IPS-NIHi7 (cell line): ENCODE results near the gene GPT2.
A peak's percentile ranks its signal among the peaks of the same experiment; 100 is the strongest.

Experiments used
- DNase-seq: peaks from one replicate; pipeline ENCODE4 v3.0.0; 2012; ENCODE audit warnings: mixed read lengths; ENCODE audit errors: extremely low spot score

GPT2 gene

DNA sequence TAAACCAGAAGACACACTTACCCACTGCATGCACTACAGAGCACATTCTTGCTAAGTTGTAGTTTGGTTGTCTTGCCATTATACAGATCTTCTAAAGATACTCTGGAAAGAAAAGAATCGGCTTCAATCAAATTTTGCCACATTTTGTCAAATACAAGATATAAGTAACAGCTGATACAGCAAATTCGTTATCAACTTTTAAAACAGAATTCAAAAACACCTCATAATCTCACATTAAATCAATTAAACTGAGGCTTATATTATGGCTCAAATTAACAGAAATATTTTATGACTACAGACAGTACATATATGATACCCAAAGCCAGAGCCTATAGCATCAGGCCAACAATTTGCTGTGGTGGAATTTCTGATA is 83.9 kb downstream of the GPT2 start:
- DNase-seq: no peak

DNA sequence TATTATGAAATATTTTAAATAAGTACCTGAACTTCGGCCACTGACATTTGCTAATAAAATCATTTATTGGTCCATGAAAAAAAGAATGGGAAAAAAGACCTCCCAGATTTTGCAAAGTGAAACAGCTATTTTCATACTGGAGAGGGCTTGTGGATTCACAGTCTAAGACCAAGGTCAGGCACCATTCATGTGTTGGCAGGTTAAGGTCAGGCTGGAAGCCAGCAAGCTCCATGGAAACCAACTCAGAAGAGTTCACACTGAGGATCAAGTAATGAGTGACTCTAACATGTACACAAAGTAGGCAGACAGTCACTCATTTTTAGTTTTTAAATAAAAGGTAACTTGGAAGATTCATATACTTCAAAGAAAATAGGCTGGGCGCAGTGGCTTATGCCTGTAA is 85.9 kb downstream of the GPT2 start:
- no peak for DNase-seq

DNA sequence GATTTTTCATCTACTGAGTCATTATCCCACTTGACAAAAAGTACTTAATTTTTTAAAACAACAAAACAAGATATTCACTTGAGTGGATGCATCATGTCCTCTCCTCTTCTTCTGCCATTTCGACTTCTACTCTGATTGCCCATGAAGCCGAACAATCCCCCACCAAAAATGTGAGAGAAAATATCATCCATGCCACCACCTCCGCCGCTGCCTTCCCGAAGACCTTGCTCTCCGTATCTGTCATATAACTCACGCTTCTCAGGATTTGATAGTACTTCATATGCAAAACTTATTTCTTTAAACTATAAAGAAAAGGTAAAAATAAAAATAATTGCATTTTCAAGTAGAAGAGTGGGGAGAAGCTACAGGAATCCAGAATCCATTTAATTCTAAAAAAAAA is 87.1 kb downstream of the GPT2 start:
- DNase-seq: no peak

DNA sequence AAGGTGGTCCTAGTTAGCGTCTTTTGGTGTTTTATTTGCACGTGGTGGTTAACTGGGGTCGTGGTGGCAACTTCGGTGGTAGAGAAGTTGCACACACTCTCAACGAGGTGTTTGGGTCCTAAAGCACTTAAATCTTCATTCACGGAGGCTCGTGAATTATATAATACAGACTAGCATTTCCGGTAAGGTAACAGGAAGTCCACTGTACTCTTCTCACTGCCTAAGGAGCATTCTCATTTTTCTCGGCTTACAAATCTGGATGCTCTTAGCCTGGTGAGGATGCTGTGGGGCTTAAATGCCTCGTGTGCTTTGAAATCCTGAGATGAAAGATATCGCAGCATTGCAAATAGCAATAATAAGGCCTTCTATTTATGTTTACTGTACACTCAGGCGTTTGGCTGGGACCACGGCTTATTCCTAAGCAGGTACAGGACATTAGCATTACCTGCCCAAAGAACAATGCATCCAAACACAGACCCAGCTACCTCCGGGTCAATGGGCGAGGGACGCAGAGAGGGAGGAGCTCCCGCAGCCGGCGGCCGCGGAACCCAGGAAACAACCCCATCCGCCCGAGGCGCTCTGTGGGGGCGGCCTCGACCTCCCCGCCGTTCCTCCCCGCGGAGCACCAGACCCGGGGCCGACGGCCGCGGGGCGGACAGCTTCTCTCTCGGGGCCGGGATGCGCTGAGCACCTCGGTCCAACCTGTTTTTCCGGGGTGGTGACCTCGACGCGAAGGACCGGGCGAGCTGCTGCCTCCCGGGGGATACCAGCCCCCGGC is 88.5 kb downstream of the GPT2 start:
- DNase-seq: peak; percentile 81

DNA sequence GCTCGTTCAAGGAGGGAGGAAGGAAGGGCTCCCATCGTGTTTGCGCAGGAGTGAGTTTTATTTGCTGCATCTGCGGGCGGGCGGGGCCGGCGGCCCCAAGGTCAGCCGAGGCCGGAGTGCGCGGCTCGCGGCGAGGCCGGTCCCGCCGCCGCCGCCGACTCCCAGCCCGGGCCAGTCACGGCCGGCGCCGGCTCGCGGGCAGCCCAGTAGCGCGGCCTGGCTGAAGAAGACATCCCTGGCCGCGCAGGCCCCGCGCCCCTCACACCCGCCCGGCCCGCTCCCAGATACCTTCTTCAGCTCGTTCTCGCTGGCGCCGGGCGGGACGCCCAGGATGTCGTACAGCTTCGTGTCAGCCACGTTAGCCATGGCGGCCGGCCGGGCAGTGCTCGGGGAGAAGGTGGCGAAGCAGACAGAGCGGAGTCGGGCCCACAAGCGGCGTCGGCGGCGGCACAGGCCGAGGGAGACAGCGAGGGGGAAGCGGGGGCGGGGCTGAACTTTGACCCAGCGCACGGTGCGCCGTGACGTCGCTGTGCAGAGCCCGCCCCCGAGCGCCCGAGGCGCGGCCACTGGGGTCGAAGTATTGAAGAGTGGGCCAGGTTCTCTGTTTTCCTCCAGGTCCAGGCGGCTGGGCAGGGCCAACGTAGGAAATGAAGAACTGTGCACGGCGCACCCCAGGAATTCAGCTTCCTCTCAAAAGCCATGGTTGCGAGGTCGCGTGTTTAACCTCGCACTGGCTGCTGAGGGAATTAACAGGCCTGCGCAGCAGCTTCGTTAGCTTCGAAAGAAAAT is 89.2 kb downstream of the GPT2 start, which contains the start of gene DNAJA2:
Gene DNAJA2 (minus strand): TSS at position 468 of the 789 bp plus-strand sequence. CDS start 102 bp downstream, at position 366.
- peak; percentile 95 for DNase-seq

DNA sequence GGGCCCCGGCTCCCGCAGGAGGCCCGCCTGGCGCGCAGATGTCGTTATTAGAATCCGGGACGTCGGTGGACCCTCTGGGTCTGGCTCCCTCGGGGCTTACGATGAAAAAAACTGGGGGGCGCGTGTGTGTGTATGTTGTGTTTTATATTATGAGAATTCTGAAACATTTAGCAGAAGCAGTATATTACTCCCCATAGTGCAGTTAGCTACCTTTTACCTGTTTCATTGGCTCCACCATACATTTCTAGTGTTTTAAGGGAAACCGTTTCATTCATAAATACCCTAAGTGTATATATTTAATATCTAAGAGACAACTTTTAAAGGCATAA is 89.8 kb downstream of the GPT2 start:
- DNase-seq: no peak

DNA sequence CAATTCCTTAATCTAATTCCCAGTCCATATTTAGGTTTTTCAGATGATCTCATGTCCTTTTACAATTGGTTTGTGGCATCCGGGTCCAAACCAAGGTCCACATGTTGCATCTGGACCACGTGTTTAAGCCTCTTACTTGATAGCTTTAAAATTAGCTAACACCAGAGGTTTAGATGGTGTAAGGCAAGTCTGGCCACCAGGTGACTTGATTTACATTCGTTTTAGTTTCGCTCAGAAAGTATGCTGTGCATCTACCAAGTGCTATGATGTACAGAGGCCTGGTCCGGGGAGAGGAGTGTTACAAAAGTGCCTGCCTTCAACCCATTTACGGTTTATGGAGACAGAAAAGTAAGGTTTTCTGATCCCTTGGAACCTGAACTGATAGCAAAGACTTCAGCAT is 90.2 kb downstream of the GPT2 start:
- no peak for DNase-seq

DNA sequence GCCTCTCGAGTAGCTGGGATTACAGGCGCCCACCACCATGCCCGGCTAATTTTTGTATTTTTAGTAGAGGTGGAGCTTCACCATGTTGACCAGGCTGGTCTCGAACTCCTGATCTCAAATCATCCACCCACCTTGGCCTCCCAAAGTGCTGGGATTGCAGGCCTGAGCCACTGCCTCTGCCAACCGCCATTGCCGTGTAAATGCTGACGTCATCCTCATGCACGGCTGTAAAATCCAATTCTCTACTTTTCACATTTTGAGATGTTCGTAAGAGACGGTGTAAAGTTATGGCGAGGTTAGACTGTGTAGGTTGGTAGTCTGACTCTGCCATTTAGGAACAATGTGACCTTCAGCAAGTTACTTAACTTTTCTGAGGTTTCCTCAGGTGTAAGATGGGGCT is 91.0 kb downstream of the GPT2 start:
- DNase-seq: no peak

DNA sequence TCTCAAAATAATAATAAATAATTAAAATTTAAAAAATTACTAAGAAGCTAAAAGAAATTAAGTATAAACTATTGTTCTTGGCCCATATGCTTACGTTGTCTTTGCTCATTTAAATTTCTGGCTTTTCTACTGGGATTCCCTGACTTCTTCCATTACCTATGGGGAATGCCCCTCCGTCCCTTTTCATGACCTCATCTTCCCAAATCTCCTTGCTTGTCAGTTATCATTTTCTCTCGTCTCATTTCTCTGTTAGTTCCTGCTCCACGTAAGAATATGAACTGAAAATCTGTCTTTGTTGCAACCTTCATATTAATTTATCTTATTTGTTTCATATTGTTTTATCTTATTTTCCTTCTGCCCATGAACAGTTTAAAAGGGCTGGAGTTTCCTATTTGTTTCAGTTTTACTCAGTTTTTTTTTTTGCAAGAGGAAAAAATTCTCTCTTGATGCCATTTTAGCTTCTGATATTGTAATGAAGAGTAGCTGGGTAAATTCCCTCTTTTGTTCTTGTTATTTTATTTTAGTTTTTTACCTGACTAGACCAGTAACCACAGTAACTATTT is 91.8 kb downstream of the GPT2 start:
- DNase-seq: no peak

DNA sequence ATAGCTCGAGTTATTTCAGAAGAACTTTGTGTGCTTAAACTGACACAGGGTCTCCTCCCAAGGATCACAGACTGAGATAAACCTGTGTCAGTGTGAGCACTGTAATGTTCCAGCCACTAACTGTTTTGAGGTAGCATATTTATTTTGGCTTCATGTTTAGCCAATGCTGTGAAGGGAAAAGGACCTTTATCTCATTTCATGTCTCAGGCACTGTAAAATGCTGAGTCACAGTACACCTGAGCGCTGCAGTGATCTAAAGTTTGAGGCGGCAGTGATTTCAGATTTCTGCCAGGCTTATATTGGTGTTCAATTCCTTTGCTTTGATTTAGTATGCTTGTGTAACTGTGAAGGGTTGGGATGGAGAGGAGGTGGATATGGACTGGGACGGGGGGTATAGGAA is 92.4 kb downstream of the GPT2 start:
- no peak for DNase-seq
